ENCODE measurements around the gene LRP1.

Gene LRP1

GRCh38 chr12:57219993-57220754 is 91.9 kb downstream of the LRP1 start:
- no peak overlapping the region for H3K27ac ChIP-seq
- no peaks in the 10 kb centered on the region for H3K9me3 ChIP-seq
- TF ChIP-seq CTCF (IDR thresholded peaks at IDR 0.05) = no peak
- peaks cover 100% of the 10 kb centered on the region for H3K27me3 ChIP-seq
- H3K36me3 ChIP-seq = no peaks in the 10 kb centered on the region
- no peak overlapping the region for H3K4me3 ChIP-seq (ENCODE audit: low read depth in 1 of 2, low read length in 1 of 2)
- H3K4me1 ChIP-seq (ENCODE audit: control insufficient read depth in 1 of 2, insufficient read depth in 1 of 2, low read depth in 1 of 2, low read length in 1 of 2) = peaks cover 18 to 21% of the 10 kb centered on the region in 2 experiments

- Histone ChIP-seq H3K27ac (no peak overlapping the region), H3K4me1 (ENCODE audit: control insufficient read depth in 1 of 2, insufficient read depth in 1 of 2, low read depth in 1 of 2, low read length in 1 of 2) (peaks cover 23 to 27% of the 10 kb centered on the region in 2 experiments), H3K9me3 (no peaks in the 10 kb centered on the region), H3K36me3 (no peaks in the 10 kb centered on the region), H3K4me3 (ENCODE audit: low read depth in 1 of 2, low read length in 1 of 2) (no peak overlapping the region), H3K27me3 (peaks cover 100% of the 10 kb centered on the region)
- TF ChIP-seq CTCF (IDR thresholded peaks at IDR 0.05) = no peak
Measured at GRCh38 chr12:57220770-57221168, 92.5 kb downstream of the LRP1 start.

GRCh38 chr12:57221169-57221917 is 93.1 kb downstream of the LRP1 start:
- TF ChIP-seq CTCF (IDR thresholded peaks at IDR 0.05) = no peak
- no peaks in the 10 kb centered on the region for H3K9me3 ChIP-seq
- no peak overlapping the region for H3K27ac ChIP-seq
- H3K27me3 ChIP-seq = peaks cover 100% of the 10 kb centered on the region
- H3K4me3 ChIP-seq (ENCODE audit: low read depth in 1 of 2, low read length in 1 of 2) = no peak overlapping the region
- H3K36me3 ChIP-seq = no peaks in the 10 kb centered on the region
- H3K4me1 ChIP-seq (ENCODE audit: control insufficient read depth in 1 of 2, insufficient read depth in 1 of 2, low read depth in 1 of 2, low read length in 1 of 2) = peaks cover 25 to 28% of the 10 kb centered on the region in 2 experiments

- Histone ChIP-seq H3K27ac (no peak overlapping the region), H3K36me3 (no peaks in the 10 kb centered on the region), H3K4me3 (ENCODE audit: low read depth in 1 of 2, low read length in 1 of 2) (no peak overlapping the region), H3K27me3 (peaks cover 100% of the 10 kb centered on the region), H3K4me1 (ENCODE audit: control insufficient read depth in 1 of 2, insufficient read depth in 1 of 2, low read depth in 1 of 2, low read length in 1 of 2) (peaks cover 19 to 28% of the 10 kb centered on the region in 2 experiments), H3K9me3 (no peaks in the 10 kb centered on the region)
- TF ChIP-seq CTCF (IDR thresholded peaks at IDR 0.05) = no peak
Measured at GRCh38 chr12:57222286-57223190, 94.3 kb downstream of the LRP1 start.
